Measurements from ENCODE around the gene ZNF576.
"Not testable (repeated sequence)": the region's sequence is repeated elsewhere in the genome, so short reads cannot be mapped to it uniquely, and the experiment has no call there.

ZNF576 gene, protein sequence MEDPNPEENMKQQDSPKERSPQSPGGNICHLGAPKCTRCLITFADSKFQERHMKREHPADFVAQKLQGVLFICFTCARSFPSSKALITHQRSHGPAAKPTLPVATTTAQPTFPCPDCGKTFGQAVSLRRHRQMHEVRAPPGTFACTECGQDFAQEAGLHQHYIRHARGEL

DNA sequence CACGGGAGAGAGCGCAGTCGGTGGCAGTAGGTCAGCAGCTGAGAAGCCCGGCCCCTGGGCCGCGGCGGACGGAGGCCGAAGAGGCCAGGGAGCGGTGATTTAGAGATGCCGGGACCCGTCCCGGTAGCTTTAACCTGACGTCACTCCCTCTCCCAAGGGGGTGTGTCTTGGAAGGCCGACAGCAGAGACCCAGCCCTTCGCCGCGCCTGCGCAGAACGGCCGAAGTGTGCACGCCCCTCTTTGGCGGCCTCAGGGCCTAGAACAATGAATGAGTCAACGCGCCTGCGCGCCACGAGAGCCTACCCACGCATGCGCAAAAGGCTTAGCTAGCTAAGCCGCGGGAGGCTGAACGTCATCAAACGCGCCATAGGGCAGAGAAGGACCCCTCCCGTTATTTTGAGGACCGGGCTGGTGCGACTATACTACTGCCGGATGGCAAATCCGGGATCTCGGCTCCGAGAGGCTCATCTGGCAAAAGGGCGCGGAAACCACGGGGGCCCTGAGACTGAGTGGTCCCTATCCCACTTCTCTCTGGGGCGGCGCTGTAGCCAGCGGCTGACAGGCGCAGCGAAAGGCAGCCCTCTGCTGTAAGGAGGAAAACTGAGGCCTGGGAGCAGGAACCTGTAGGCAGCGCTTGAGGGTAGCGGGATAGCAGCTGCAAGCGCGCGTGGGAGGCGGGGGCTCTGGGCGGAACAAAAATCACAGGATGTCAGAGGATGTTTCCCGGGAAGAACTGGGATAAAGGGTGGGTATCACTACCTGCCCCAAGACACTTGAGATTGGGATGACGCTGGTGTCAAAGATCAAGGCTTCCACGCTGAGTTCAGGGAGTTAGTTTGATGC lies at the start of gene ZNF576, which contains the start of gene IRGQ:
ZNF576 (plus strand) TSS at position 597 of the 843 bp plus-strand sequence. CDS start 514 bp downstream, outside the sequence.
IRGQ (minus strand) TSS at position 136 of the 843 bp plus-strand sequence. CDS start 796 bp downstream, outside the sequence.
- H3K27ac ChIP-seq (ENCODE audit: low read depth, low read length) = peak within 1 kb of the TSS; percentile 100
- H3K9ac ChIP-seq (ENCODE audit: low read depth, low read length) = peak within 1 kb of the TSS; percentile 96

DNA sequence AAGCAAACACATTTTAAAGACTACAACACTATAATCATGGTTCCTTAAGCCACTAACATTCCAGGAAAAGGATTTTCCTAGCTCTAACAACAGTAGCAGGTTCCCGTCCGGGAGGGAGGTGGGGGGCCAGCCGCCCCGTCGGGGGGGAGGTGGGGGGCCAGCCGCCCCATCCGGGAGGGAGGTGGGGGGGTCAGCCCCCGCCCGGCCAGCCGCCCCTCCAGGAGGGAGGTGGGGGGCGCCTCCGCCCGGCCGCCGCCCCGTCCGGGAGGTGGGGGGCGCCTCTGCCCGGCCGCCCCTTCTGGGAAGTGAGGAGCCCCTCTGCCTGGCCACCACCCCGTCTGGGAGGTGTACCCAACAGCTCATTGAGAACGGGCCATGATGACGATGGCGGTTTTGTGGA lies 48.5 kb upstream of the ZNF576 start:
- not testable (repeated sequence) for H3K4me1 ChIP-seq (ENCODE audit: control insufficient read depth, insufficient read depth, low read length)
- peaks cover 60% of the 10 kb centered on the region for H3K36me3 ChIP-seq (ENCODE audit: control insufficient read depth, insufficient read depth, low read length)

More for the DNA sequence above, at the start of gene ZNF576, which contains the start of gene IRGQ:
- Histone ChIP-seq H3K4me3 (ENCODE audit: low read depth, low read length) (peak within 1 kb of the TSS; percentile 88), H3K4me1 (ENCODE audit: control insufficient read depth, insufficient read depth, low read length) (peaks cover 9% of the 10 kb centered on the region; the same call in 1 of the 2 replicates), H3K36me3 (ENCODE audit: control insufficient read depth, insufficient read depth, low read length) (peaks cover 50% of the 10 kb centered on the region), H3K9me3 (ENCODE audit: control insufficient read depth, insufficient read depth, low read length) (no peaks in the 10 kb centered on the region), H3K27me3 (ENCODE audit: control insufficient read depth, insufficient read depth, low read length) (no peaks in the 10 kb centered on the region)

DNA sequence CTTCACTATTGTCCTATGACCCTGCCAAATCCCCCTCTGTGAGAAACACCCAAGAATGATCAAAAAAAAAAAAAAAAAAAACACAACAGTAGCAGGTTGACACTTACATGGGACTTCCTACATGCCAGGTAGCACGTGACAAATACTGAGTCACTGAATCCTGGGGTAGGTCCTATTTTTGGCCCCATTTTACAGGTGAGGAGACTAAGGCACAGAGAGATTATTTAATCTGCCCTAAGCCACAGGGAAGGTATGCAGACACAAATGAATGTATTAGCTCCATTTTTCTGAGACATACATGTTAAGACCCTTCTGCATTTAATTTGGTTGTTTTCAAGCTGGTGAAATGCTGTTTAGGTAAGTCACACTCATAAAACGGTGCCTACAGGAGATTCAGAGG lies 47.7 kb upstream of the ZNF576 start:
- H3K36me3 ChIP-seq (ENCODE audit: control insufficient read depth, insufficient read depth, low read length) = peaks cover 60% of the 10 kb centered on the region
- H3K27me3 ChIP-seq (ENCODE audit: control insufficient read depth, insufficient read depth, low read length) = no peaks in the 10 kb centered on the region

More for the DNA sequence above, 48.5 kb upstream of the ZNF576 start:
- not testable (repeated sequence) for H3K27ac ChIP-seq (ENCODE audit: low read depth, low read length); H3K27me3 ChIP-seq (ENCODE audit: control insufficient read depth, insufficient read depth, low read length); H3K4me3 ChIP-seq (ENCODE audit: low read depth, low read length); H3K9ac ChIP-seq (ENCODE audit: low read depth, low read length); H3K9me3 ChIP-seq (ENCODE audit: control insufficient read depth, insufficient read depth, low read length)

DNA sequence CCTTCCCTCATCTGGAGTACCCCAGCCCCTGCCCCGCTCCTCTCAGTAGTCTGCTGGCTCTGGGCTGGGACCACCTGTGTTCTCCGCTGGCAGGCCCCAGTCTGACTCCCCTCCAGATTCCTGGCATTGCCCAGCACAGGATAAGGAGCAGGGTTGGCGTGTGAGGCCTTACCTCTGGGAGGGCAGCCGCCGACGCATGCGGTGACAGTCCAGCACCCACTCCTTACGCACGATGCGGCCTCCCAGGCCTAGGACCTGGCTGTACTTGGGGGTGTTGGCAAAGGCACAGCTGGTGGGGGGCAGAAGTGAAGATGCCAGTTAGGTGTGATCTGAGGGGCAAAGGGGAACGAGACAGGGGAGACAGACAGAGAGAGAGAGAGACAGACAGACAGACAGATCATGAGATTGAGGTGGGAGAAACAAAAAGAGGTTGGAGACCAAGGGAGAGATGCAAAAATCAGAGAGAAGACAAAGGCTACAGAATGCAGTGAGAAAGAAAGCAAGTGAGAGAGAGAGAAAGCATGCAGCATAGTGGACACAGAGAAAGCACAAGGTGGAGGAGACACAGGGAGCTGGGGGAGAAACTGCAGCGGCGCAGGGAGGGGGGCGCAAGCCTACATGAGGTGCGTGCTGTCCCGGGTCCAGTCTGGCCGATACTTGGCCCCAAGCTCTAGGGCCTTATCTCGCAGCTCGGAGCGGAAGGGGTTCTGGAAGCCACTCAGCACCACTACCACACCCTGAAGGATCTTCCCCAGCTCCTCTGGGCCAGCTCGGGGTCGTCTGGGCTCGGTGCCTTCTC lies 44.8 kb upstream of the ZNF576 start:
- H3K4me3 ChIP-seq (ENCODE audit: low read depth, low read length) = no peak overlapping the region
- H3K27ac ChIP-seq (ENCODE audit: low read depth, low read length) = no peak overlapping the region
- H3K9ac ChIP-seq (ENCODE audit: low read depth, low read length) = no peak overlapping the region
- peaks cover 53% of the 10 kb centered on the region for H3K36me3 ChIP-seq (ENCODE audit: control insufficient read depth, insufficient read depth, low read length)
- H3K4me1 ChIP-seq (ENCODE audit: control insufficient read depth, insufficient read depth, low read length) = no peaks in the 10 kb centered on the region
- H3K9me3 ChIP-seq (ENCODE audit: control insufficient read depth, insufficient read depth, low read length) = no peaks in the 10 kb centered on the region
- H3K27me3 ChIP-seq (ENCODE audit: control insufficient read depth, insufficient read depth, low read length) = no peaks in the 10 kb centered on the region

More for the DNA sequence above, 47.7 kb upstream of the ZNF576 start:
- Histone ChIP-seq H3K27ac (ENCODE audit: low read depth, low read length) (no peak overlapping the region), H3K4me3 (ENCODE audit: low read depth, low read length) (no peak overlapping the region), H3K4me1 (ENCODE audit: control insufficient read depth, insufficient read depth, low read length) (no peaks in the 10 kb centered on the region), H3K9ac (ENCODE audit: low read depth, low read length) (no peak overlapping the region), H3K9me3 (ENCODE audit: control insufficient read depth, insufficient read depth, low read length) (no peaks in the 10 kb centered on the region)

DNA sequence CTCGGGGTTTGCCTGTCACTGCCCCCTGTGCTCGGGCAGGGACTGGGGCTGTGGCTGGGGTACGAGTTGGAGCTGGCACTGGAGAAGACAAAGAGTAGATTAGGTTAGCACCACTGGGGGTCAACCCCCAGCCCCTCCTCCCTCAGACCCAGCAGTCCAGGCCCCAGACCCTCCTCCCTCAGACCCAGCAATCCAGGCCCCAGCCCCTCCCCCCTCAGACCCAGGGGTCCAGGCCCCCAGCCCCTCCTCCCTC lies 44.3 kb upstream of the ZNF576 start:
- Histone ChIP-seq H3K27me3 (ENCODE audit: control insufficient read depth, insufficient read depth, low read length) (no peaks in the 10 kb centered on the region), H3K27ac (ENCODE audit: low read depth, low read length) (no peak overlapping the region), H3K9ac (ENCODE audit: low read depth, low read length) (no peak overlapping the region), H3K4me3 (ENCODE audit: low read depth, low read length) (no peak overlapping the region), H3K9me3 (ENCODE audit: control insufficient read depth, insufficient read depth, low read length) (no peaks in the 10 kb centered on the region), H3K36me3 (ENCODE audit: control insufficient read depth, insufficient read depth, low read length) (peaks cover 53% of the 10 kb centered on the region), H3K4me1 (ENCODE audit: control insufficient read depth, insufficient read depth, low read length) (no peaks in the 10 kb centered on the region)

DNA sequence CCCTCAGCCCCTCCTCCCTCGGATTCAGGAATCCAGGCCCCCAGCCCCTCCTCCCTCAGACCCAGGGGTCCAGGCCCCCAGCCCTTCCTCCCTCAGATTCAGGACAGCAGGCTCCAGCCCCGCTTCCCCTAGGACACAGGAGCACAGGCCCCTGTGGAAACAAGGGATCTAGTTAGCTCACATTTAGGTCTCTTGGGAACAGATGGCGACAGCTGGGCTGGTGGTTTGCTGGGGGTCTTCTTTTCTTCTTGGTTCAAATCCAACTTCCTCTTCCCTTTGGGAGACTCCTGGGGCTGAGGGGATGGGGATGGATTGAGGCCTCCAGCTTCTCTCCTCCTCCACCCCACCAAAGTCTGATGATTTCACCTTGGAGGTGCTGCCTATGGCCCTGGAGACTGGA lies 43.8 kb upstream of the ZNF576 start:
- Histone ChIP-seq H3K4me3 (ENCODE audit: low read depth, low read length) (no peak overlapping the region), H3K36me3 (ENCODE audit: control insufficient read depth, insufficient read depth, low read length) (peaks cover 57% of the 10 kb centered on the region), H3K9me3 (ENCODE audit: control insufficient read depth, insufficient read depth, low read length) (no peaks in the 10 kb centered on the region), H3K9ac (ENCODE audit: low read depth, low read length) (no peak overlapping the region), H3K27ac (ENCODE audit: low read depth, low read length) (no peak overlapping the region), H3K4me1 (ENCODE audit: control insufficient read depth, insufficient read depth, low read length) (no peaks in the 10 kb centered on the region), H3K27me3 (ENCODE audit: control insufficient read depth, insufficient read depth, low read length) (no peaks in the 10 kb centered on the region)

DNA sequence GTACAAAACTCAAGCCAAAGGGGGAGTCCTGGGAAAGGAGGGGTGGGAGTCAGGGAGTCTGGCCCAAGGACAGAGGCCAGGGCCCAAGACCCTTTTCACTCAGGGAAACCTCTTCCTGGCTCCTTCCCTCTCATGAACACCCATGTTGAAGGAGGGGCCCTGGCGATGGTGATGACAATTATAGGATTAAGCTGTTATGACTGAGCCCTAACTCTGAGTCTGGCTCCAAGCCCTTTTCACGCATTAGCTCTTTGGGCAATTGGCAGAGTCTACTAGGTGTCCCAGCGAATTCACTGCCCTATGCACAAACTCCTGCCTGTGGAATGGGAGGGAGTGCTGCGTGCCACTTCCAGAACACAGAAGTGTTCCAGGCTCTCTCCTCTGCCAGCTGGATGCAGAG lies 42.7 kb upstream of the ZNF576 start:
- no peaks in the 10 kb centered on the region for H3K4me1 ChIP-seq (ENCODE audit: control insufficient read depth, insufficient read depth, low read length)
- H3K9ac ChIP-seq (ENCODE audit: low read depth, low read length) = no peak overlapping the region
- H3K27ac ChIP-seq (ENCODE audit: low read depth, low read length) = no peak overlapping the region
- H3K4me3 ChIP-seq (ENCODE audit: low read depth, low read length) = no peak overlapping the region
- H3K9me3 ChIP-seq (ENCODE audit: control insufficient read depth, insufficient read depth, low read length) = no peaks in the 10 kb centered on the region
- H3K36me3 ChIP-seq (ENCODE audit: control insufficient read depth, insufficient read depth, low read length) = peaks cover 62% of the 10 kb centered on the region
- H3K27me3 ChIP-seq (ENCODE audit: control insufficient read depth, insufficient read depth, low read length) = no peaks in the 10 kb centered on the region

DNA sequence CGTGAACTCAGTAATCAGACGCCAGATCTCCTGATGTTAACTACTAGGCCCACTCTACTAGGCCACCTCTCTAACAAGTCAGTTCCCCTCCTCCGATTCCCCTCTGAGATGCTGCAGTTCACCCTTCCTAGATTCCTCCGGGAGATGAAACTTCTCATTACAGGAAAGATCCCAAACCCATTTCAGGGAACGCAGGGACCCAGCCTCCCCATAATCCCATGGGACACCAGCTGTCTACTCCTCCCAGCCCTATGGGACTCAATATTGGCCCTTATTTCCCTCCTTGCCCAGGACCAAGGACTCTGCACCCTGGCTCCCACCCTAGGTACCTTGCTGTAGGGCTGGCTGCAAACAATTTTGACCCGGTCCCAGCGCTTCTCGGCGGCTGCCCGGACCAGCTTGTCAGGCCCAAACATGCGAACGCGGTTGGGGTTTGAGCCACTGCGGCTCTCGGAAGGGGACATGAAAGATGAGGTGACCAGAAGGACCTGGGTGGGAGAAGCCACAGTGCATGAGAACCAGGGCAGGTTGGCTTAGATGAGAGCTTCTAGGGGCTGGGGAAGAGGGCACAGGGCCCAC lies 42.0 kb upstream of the ZNF576 start:
- peaks cover 57% of the 10 kb centered on the region for H3K36me3 ChIP-seq (ENCODE audit: control insufficient read depth, insufficient read depth, low read length)
- H3K27ac ChIP-seq (ENCODE audit: low read depth, low read length) = no peak overlapping the region
- no peaks in the 10 kb centered on the region for H3K27me3 ChIP-seq (ENCODE audit: control insufficient read depth, insufficient read depth, low read length)
- H3K9me3 ChIP-seq (ENCODE audit: control insufficient read depth, insufficient read depth, low read length) = no peaks in the 10 kb centered on the region
- no peak overlapping the region for H3K9ac ChIP-seq (ENCODE audit: low read depth, low read length)
- H3K4me1 ChIP-seq (ENCODE audit: control insufficient read depth, insufficient read depth, low read length) = no peaks in the 10 kb centered on the region
- no peak overlapping the region for H3K4me3 ChIP-seq (ENCODE audit: low read depth, low read length)

DNA sequence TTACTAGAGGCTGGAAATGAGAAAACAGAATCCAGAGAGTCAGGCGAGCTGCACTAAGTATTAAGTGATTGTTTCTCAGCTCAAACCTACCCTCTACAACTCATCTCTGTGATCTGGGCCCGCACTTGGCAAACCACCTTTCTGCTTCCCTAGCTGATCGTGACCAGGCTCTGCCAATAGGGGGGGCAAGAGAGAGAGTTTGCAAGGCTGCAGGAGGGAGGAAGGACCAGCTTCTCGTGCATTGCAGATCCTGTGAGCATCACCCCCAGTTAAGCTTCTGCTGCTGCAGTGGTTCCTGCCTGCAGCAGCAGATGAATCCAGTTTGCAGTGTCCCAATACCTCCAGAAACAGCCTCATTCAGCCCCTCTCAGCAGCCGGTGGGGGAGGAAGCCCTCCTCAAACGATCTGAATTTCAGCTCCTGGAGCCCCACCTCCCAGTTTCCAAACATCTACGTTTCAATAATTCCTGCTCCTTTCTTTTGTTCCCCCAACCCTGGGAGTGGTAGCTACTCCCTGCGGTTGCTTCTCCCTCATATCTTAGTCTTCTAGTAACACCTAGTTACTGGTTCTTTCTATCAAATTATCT lies 41.1 kb upstream of the ZNF576 start:
- H3K27me3 ChIP-seq (ENCODE audit: control insufficient read depth, insufficient read depth, low read length) = no peaks in the 10 kb centered on the region
- peaks cover 51% of the 10 kb centered on the region for H3K36me3 ChIP-seq (ENCODE audit: control insufficient read depth, insufficient read depth, low read length)
- no peak overlapping the region for H3K9ac ChIP-seq (ENCODE audit: low read depth, low read length)
- H3K27ac ChIP-seq (ENCODE audit: low read depth, low read length) = no peak overlapping the region
- no peaks in the 10 kb centered on the region for H3K9me3 ChIP-seq (ENCODE audit: control insufficient read depth, insufficient read depth, low read length)
- no peak overlapping the region for H3K4me3 ChIP-seq (ENCODE audit: low read depth, low read length)
- H3K4me1 ChIP-seq (ENCODE audit: control insufficient read depth, insufficient read depth, low read length) = no peaks in the 10 kb centered on the region

DNA sequence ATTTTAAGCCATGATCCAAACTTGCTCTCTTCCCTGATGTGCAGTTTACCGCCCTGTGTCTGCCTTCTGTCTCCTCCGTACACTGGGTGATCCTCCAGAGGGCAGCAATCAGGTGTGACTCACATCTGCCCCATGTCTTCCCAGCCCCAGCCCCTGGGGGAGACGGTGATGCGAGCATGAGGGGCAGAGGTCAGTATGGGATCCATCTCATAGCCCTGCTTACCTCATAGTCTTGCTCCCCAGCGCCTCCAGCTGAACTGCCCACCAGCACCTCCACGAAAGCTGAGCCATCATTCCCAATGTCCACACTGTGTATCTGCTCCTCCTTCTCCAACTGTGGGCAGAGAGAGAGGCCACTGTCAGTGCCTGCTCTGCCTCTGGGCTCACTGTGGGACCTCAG lies 35.7 kb upstream of the ZNF576 start:
- Histone ChIP-seq H3K36me3 (ENCODE audit: control insufficient read depth, insufficient read depth, low read length) (peaks cover 26% of the 10 kb centered on the region), H3K9me3 (ENCODE audit: control insufficient read depth, insufficient read depth, low read length) (no peaks in the 10 kb centered on the region), H3K9ac (ENCODE audit: low read depth, low read length) (no peak overlapping the region), H3K4me3 (ENCODE audit: low read depth, low read length) (no peak overlapping the region), H3K27me3 (ENCODE audit: control insufficient read depth, insufficient read depth, low read length) (no peaks in the 10 kb centered on the region), H3K4me1 (ENCODE audit: control insufficient read depth, insufficient read depth, low read length) (no peaks in the 10 kb centered on the region), H3K27ac (ENCODE audit: low read depth, low read length) (no peak overlapping the region)
